NB4 (cell line): ENCODE data around the gene FAU.

ENCODE experiments used
- CTCF ChIP-seq: IDR thresholded peaks from one replicate; pipeline ENCODE4 v1.5.1; 2012; ENCODE audit warnings: low read depth, low read length
- MYC ChIP-seq: IDR thresholded peaks from 2 replicates; pipeline ENCODE4 v1.6.1; 2011; ENCODE audit warnings: low read depth, low read length
- POLR2A ChIP-seq: IDR thresholded peaks from 2 replicates; pipeline ENCODE4 v1.6.1; 2011; ENCODE audit warnings: mild to moderate bottlenecking; ENCODE audit not compliant: insufficient read length; ENCODE audit errors: extremely low read depth

DNA sequence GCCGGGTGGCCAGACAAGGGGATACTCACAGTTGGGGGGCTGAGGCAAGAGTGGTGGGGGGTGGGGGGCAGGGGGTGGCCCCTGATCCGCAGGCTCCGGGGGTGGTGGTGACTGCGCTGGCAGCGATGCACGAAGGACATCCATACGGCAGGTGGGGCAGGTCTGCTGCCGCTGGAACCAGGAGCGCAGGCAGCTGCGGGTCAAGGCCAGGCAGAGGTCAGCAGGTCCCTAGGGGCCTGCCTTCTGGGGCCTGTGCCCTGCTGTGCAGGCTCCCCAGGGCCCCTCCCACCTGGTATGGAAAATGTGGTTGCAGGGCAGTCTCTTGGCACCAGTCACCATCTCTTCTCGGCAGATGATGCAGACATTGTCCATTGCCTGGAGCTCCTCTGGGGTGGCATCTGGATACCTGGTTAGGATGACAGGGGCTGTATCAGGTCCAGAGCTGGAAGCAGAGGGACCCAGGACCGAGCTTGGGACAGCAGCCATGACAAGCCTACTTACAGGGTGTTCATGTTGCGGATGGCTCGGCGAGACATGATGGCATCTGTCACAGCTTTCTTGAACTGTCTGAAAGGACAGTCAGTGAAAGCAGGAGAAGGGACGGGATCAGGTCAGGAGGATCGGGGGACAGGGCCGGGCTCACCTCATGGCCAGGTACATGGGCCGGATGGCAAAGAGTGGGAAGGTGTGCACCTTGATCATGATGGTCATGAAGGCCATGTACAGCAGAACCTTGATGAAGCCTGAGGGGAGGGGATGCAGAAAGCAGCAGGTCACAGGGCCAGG, 8.9 kb upstream of the FAU start:
- TF ChIP-seq POLR2A = no peak
- no peak for TF ChIP-seq CTCF
- no peak for TF ChIP-seq MYC
